ENCODE measurements around the gene LRRC8C.
A peak's percentile ranks its signal among the peaks of the same experiment; 100 is the strongest.

- TF ChIP-seq POLR2A (IDR thresholded peaks at IDR 0.05; ENCODE audit: low read depth, low read length) (no peak), POLR2AphosphoS5 (IDR thresholded peaks at IDR 0.05; ENCODE audit: low read depth, low read length) (no peak), TAF1 (IDR thresholded peaks at IDR 0.05; ENCODE audit: low read depth, low read length) (no peak), SPI1 (IDR thresholded peaks at IDR 0.05; ENCODE audit: low read depth, low read length) (peak; percentile 73), PAX5 (IDR thresholded peaks at IDR 0.05; ENCODE audit: insufficient read depth, low read length, severe bottlenecking) (no peak), POU2F2 (IDR thresholded peaks at IDR 0.05; ENCODE audit: low read depth, low read length) (no peak)
Observed at GRCh38 chr1:89705901-89706699, 73.2 kb downstream of the LRRC8C start.

Measured in GM12891 (cell line).